IMR-90 (cell line): ENCODE measurements around the gene RYR2. TPM values are rescaled to one million over a fixed set of nuclear protein-coding genes. Genes with fewer than 3 reads are reported as not detected.

ENCODE experiments used
- ATAC-seq: fragments of 200-7000 bp; cut with Tn5 transposase; 2 replicates; pipeline ENCODE4 v1.9.1; 2020; ENCODE audit warnings: low read depth, mild to moderate bottlenecking, moderate library complexity
- BruUV-seq: library from RNA; stranded (reverse); fragments of 400-500 nt; replicated peaks from 2 replicates; lab custom pipeline; 2021; lab: Mats Ljungman, UMichigan
- CTCF ChIA-PET: fragments of 300-600 bp; formaldehyde crosslinking; extraction: SDS; loops from one replicate; lab custom pipeline; 2021; ENCODE audit warnings: antibody characterized with exemption; lab: Yijun Ruan, JAX
- POLR2A ChIA-PET: fragments of 300-600 bp; sonication (Branson Sonifier 250); formaldehyde crosslinking; loops from one replicate; lab custom pipeline; 2022; ENCODE audit warnings: antibody characterized with exemption; ENCODE audit not compliant: unreplicated experiment; lab: Charles Lee
- DNase-seq: peaks from one replicate; pipeline ENCODE4 v3.0.0; 2013
- H2AFZ ChIP-seq: replicated peaks from 2 replicates; pipeline ENCODE3; 2013; ENCODE audit warnings: low read length, mild to moderate bottlenecking; ENCODE audit not compliant: poor library complexity
- H2AK5ac ChIP-seq: 2 replicates; pipeline ENCODE4 v1.6.1; 2013; ENCODE audit warnings: low read depth, low read length, inconsistent platforms
- H2AK9ac ChIP-seq: replicated peaks from 2 replicates; pipeline ENCODE3; 2013; ENCODE audit warnings: mild to moderate bottlenecking, low read depth, low read length, moderate library complexity; ENCODE audit not compliant: poor library complexity
- H2BK120ac ChIP-seq: 2 replicates; pipeline ENCODE4 v1.6.1; 2013; ENCODE audit warnings: low read depth, low read length, inconsistent platforms
- H2BK15ac ChIP-seq: 3 replicates; pipeline ENCODE4 v1.6.1; 2013; ENCODE audit warnings: low read depth, low read length, inconsistent platforms
- H2BK20ac ChIP-seq: 2 replicates; pipeline ENCODE4 v1.6.1; 2013; ENCODE audit warnings: low read depth, mild to moderate bottlenecking, inconsistent platforms, low read length, moderate library complexity
- H2BK5ac ChIP-seq: 2 replicates; pipeline ENCODE4 v1.6.1; 2013; ENCODE audit warnings: mild to moderate bottlenecking, low read depth, low read length, inconsistent platforms; ENCODE audit not compliant: poor library complexity, severe bottlenecking
- H3K14ac ChIP-seq: replicated peaks from 2 replicates; pipeline ENCODE4 v1.6.1; 2013; ENCODE audit warnings: low read depth, low read length, inconsistent platforms
- H3K18ac ChIP-seq: 2 replicates; pipeline ENCODE4 v1.6.1; 2013; ENCODE audit warnings: low read depth, low read length, control low read depth
- H3K23ac ChIP-seq: 2 replicates; pipeline ENCODE4 v1.6.1; 2013; ENCODE audit warnings: low read depth, low read length, inconsistent platforms
- H3K27ac ChIP-seq: 2 replicates; pipeline ENCODE4 v1.5.1; 2013; ENCODE audit warnings: mild to moderate bottlenecking, control low read depth, low read length; ENCODE audit not compliant: insufficient read depth
- H3K27me3 ChIP-seq: 2 replicates; pipeline ENCODE4 v1.6.1; 2013; ENCODE audit warnings: low read length; ENCODE audit not compliant: control insufficient read depth, insufficient read depth
- H3K36me3 ChIP-seq: 2 replicates; pipeline ENCODE4 v1.6.1; 2013; ENCODE audit warnings: low read length, mixed read lengths; ENCODE audit not compliant: control insufficient read depth, insufficient read depth
- H3K4ac ChIP-seq: 2 replicates; pipeline ENCODE4 v1.6.1; 2013; ENCODE audit warnings: low read depth, low read length, inconsistent platforms
- H3K4me1 ChIP-seq: 2 replicates; pipeline ENCODE4 v1.6.1; 2013; ENCODE audit warnings: low read length, mixed read lengths; ENCODE audit not compliant: control insufficient read depth, insufficient read depth
- H3K4me2 ChIP-seq: 2 replicates; pipeline ENCODE4 v1.6.1; 2013; ENCODE audit warnings: low read depth, mild to moderate bottlenecking, control low read depth, low read length, moderate library complexity
- H3K4me3 ChIP-seq: 2 replicates; pipeline ENCODE4 v1.5.1; 2013; ENCODE audit warnings: low read depth, mild to moderate bottlenecking, control low read depth, low read length, moderate library complexity; ENCODE audit not compliant: insufficient read depth
- H3K56ac ChIP-seq: 2 replicates; pipeline ENCODE4 v1.6.1; 2013; ENCODE audit warnings: low read length, inconsistent platforms; ENCODE audit not compliant: insufficient read depth; ENCODE audit errors: extremely low read depth
- H3K79me1 ChIP-seq, 2 experiments: 2 replicates each; pipeline ENCODE4 v1.6.1; 2013; ENCODE audit warnings: low read length in 2 of 2, inconsistent platforms in 1 of 2, low read depth in 1 of 2
- H3K9ac ChIP-seq: 2 replicates; pipeline ENCODE4 v1.6.1; 2013; ENCODE audit warnings: low read depth, low read length, control low read depth
- H3K9me1 ChIP-seq: 2 replicates; pipeline ENCODE4 v1.6.1; 2013; ENCODE audit warnings: low read length, inconsistent platforms; ENCODE audit not compliant: insufficient read depth
- H3K9me3 ChIP-seq: 2 replicates; pipeline ENCODE4 v1.6.1; 2013; ENCODE audit warnings: low read length; ENCODE audit not compliant: control insufficient read depth, insufficient read depth
- H4K20me1 ChIP-seq: 2 replicates; pipeline ENCODE4 v1.6.1; 2013; ENCODE audit warnings: low read length, inconsistent platforms; ENCODE audit not compliant: insufficient read depth
- H4K5ac ChIP-seq: 2 replicates; pipeline ENCODE4 v1.6.1; 2013; ENCODE audit warnings: mild to moderate bottlenecking, low read depth, low read length, control low read depth
- H4K8ac ChIP-seq, 2 experiments: 2 replicates each; pipeline ENCODE4 v1.6.1; 2013; ENCODE audit warnings: low read depth in 2 of 2, low read length in 2 of 2, control low read depth in 1 of 2, inconsistent platforms in 1 of 2
- H4K91ac ChIP-seq: 2 replicates; pipeline ENCODE4 v1.6.1; 2013; ENCODE audit warnings: low read depth, low read length, inconsistent platforms; ENCODE audit not compliant: insufficient read depth
- BHLHE40 ChIP-seq: fragments of 150-350 bp; IDR thresholded peaks from 2 replicates; pipeline ENCODE4 v1.6.1; 2016; ENCODE audit warnings: mild to moderate bottlenecking, low read depth, low read length
- CEBPB ChIP-seq: IDR thresholded peaks from 2 replicates; pipeline ENCODE4 v1.6.1; 2012; ENCODE audit warnings: low read depth, low read length, improper control_type of control experiment
- CHD1 ChIP-seq: IDR thresholded peaks from 2 replicates; pipeline ENCODE4 v1.6.1; 2012; ENCODE audit warnings: low read depth, low read length, improper control_type of control experiment
- CTCF ChIP-seq: conservative IDR thresholded peaks from 2 replicates; pipeline ENCODE4 v1.5.1; 2012; ENCODE audit warnings: mild to moderate bottlenecking, low read depth, low read length, improper control_type of control experiment
- ELK1 ChIP-seq: fragments of 150-350 bp; IDR thresholded peaks from 2 replicates; pipeline ENCODE4 v1.6.1; 2016; ENCODE audit warnings: low read depth, mild to moderate bottlenecking, low read length, moderate library complexity, borderline replicate concordance
- FOS ChIP-seq: fragments of 150-350 bp; IDR thresholded peaks from 2 replicates; pipeline ENCODE4 v1.6.1; 2016; ENCODE audit warnings: low read depth, low read length
- MAFK ChIP-seq: IDR thresholded peaks from 2 replicates; pipeline ENCODE4 v1.6.1; 2012; ENCODE audit warnings: low read depth, low read length, improper control_type of control experiment
- MAZ ChIP-seq: IDR thresholded peaks from 2 replicates; pipeline ENCODE4 v1.6.1; 2012; ENCODE audit warnings: low read depth, mild to moderate bottlenecking, low read length, improper control_type of control experiment, moderate library complexity, borderline replicate concordance
- MXI1 ChIP-seq: IDR thresholded peaks from 2 replicates; pipeline ENCODE4 v1.6.1; 2012; ENCODE audit warnings: low read depth, mild to moderate bottlenecking, low read length, moderate library complexity, borderline replicate concordance
- NFE2L2 ChIP-seq: fragments of 150-350 bp; IDR thresholded peaks from 2 replicates; pipeline ENCODE4 v1.6.1; 2016; ENCODE audit warnings: low read depth, mild to moderate bottlenecking, low read length
- POLR2A ChIP-seq: IDR thresholded peaks from 2 replicates; pipeline ENCODE4 v1.6.1; 2012; ENCODE audit warnings: mild to moderate bottlenecking, low read depth, low read length
- RAD21 ChIP-seq: IDR thresholded peaks from 2 replicates; pipeline ENCODE4 v1.6.1; 2012; ENCODE audit warnings: low read length, improper control_type of control experiment
- RCOR1 ChIP-seq: IDR thresholded peaks from 2 replicates; pipeline ENCODE4 v1.6.1; 2012; ENCODE audit warnings: mild to moderate bottlenecking, low read length, improper control_type of control experiment; ENCODE audit not compliant: insufficient replicate concordance
- RFX5 ChIP-seq: IDR thresholded peaks from 2 replicates; pipeline ENCODE4 v1.8.0; 2012; ENCODE audit warnings: low read depth, mild to moderate bottlenecking, low read length, moderate library complexity
- SMC3 ChIP-seq: fragments of 150-350 bp; IDR thresholded peaks from 2 replicates; pipeline ENCODE4 v1.6.1; 2016; ENCODE audit warnings: low read depth, mild to moderate bottlenecking, antibody characterized with exemption, low read length, moderate library complexity
- USF2 ChIP-seq: fragments of 150-350 bp; IDR thresholded peaks from 2 replicates; pipeline ENCODE4 v1.6.1; 2017; ENCODE audit warnings: mild to moderate bottlenecking, antibody characterized with exemption, low read length, low read depth
- WGBS, 2 experiments: methylation state at CpG; one replicate each; pipeline versions ENCODE4 v1.1.5 to v1.1.7; 2013; ENCODE audit warnings: missing lambda C conversion rate in 2 of 2; ENCODE audit not compliant: insufficient read length in 1 of 2; ENCODE audit errors: extremely low coverage in 2 of 2; 5-methylcytosine and 5-hydroxymethylcytosine counted together
- dilution Hi-C: fragments of 300-500 bp; cut with HindIII; formaldehyde crosslinking; loops from one replicate; pipeline ENCODE4 v1.14.3; 2018; ENCODE audit warnings: low sequenced_read_pairs; ENCODE audit not compliant: unreplicated experiment
- in situ Hi-C: fragments of 300-500 bp; cut with MboI; formaldehyde crosslinking; loops from 3 replicates; pipeline ENCODE4 v1.14.3; 2019; ENCODE audit warnings: low sequenced_read_pairs, inconsistent platforms, mixed read lengths
- intact Hi-C: fragments of 100-400 bp; cut with micrococcal nuclease; formaldehyde crosslinking; loops from 2 replicates; pipeline ENCODE4 v1.10.0; 2022
- polyA plus RNA-seq, 3 experiments: library from polyadenylated mRNA; depleted of rRNA; stranded (reverse); fragments of >200 nt; gene quantifications; 2 replicates each; pipeline ENCODE4 v1.2.3, GENCODE V29; 2012; ENCODE audit warnings: low replicate concordance in 1 of 3
- total RNA-seq: library from RNA; depleted of rRNA; stranded (reverse); fragments of >200 nt; gene quantifications from 2 replicates; pipeline ENCODE4 v1.2.3, GENCODE V29; 2012

The RYR2 gene
- total and polyA plus RNA-seq, 2 of the 4 experiments (the other 2 are of a cell fraction) = not detected

- Histone ChIP-seq H2BK20ac (no peak overlapping the region), H3K36me3 (no peaks in the 10 kb centered on the region), H3K4me2 (no peak overlapping the region), H3K4ac (no peak overlapping the region), H4K20me1 (no peaks in the 10 kb centered on the region), H3K9ac (no peak overlapping the region), H2AK9ac (no peak overlapping the region), H3K56ac (no peak overlapping the region), H2AK5ac (no peak overlapping the region), H3K79me1 (no peaks in the 10 kb centered on the region), H4K8ac (no peak overlapping the region), H2BK15ac (no peak overlapping the region), H3K4me1 (no peaks in the 10 kb centered on the region), H2BK5ac (no peak overlapping the region), H3K18ac (no peak overlapping the region), H3K9me1 (no peaks in the 10 kb centered on the region), H4K91ac (no peak overlapping the region), H2AFZ (no peak overlapping the region), H3K14ac (no peak overlapping the region), H3K4me3 (no peak overlapping the region), H3K23ac (no peak overlapping the region), H4K5ac (no peak overlapping the region), H3K27me3 (no peaks in the 10 kb centered on the region), H2BK120ac (no peak overlapping the region), H3K27ac (no peak overlapping the region), H3K9me3 (no peaks in the 10 kb centered on the region; the same call in 1 of the 2 replicates)
- dilution Hi-C loops (no loop called here), in situ Hi-C loops (loop anchor here (25.0 kb wide), 3 partner anchors 629 to 1279 kb away; partner anchors contain the start of gene HEATR1), intact Hi-C loops (no loop called here)
- POLR2A ChIA-PET = no interaction called here
- no peak for ATAC-seq
- CTCF ChIA-PET = interaction anchor here (0.5 to 1.5 kb wide), 2 partner anchors 54 to 782 kb away, joined by 4 read pairs; no protein-coding TSS in a partner anchor
- DNase-seq = no peak
- no CpG with 5 or more reads among the region's 3 CpGs for WGBS, 2 experiments
- TF ChIP-seq ELK1 (no peak), MAZ (no peak), CHD1 (no peak), MAFK (no peak), FOS (no peak), CTCF (no peak), RCOR1 (no peak), SMC3 (no peak), RAD21 (no peak), RFX5 (no peak), CEBPB (no peak; the same call in 1 of the 2 replicates), USF2 (no peak), POLR2A (no peak), MXI1 (no peak), NFE2L2 (no peak), BHLHE40 (no peak)
- BruUV-seq = no TSS peak
Measured at GRCh38 chr1:237390823-237391222, 348.8 kb downstream of the RYR2 start.
